ENCODE measurements around the gene SLC6A12.
"Not testable (repeated sequence)": the region's sequence is repeated elsewhere in the genome, so short reads cannot be mapped to it uniquely, and the experiment has no call there.

The SLC6A12 gene

GRCh38 chr12:214003-214741 lies at the start of gene SLC6A12:
SLC6A12 (minus strand) TSS chr12:214157; CDS start chr12:209986, 4,171 bp downstream.
- no peak for DNase-seq

DNA sequence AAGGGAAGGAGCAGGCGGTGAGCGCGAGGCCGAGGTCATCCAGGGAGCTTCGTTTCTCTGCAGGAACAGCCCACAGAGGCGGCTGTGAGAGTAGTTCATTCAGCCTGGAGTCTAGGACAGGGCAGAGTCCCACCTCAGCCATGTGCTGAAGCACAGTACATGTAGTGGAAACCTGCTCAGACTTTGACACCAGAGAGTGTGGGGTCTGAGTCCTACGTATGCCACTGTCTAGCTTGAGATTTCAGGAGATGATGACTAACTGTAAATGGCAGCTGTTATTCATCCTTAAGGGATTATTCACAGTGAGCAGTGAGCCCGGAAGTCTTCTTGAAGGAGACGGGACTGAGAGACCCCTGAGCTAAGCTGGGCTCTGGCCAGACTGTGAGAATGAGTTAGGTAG lies 49.6 kb upstream of the SLC6A12 start:
- DNase-seq: no peak

DNA sequence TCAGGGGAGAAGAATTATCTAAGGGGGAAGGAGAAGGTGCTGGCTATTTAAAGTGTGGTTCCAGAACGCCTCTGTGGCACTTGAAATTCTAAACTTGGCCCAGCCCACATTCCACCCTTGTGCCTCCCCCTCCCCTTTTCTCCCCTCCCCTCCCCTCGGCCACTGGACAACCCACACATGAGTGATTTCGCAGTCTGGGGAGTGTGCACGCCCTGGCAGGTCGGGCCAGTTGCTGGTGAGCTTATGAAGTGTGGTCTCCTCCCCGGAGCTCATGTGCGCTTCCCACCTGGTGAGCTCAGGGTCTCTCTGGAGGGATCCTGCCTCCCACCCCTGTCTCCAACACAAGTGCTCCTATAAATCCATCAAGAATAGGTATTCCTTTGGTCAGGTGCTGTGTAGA lies 48.9 kb upstream of the SLC6A12 start, which contains the start of gene SLC6A13:
SLC6A13 (minus strand) TSS at position 20 of the 400 bp plus-strand sequence. CDS start 2,784 bp downstream, outside the sequence.
- no peak for DNase-seq

DNA sequence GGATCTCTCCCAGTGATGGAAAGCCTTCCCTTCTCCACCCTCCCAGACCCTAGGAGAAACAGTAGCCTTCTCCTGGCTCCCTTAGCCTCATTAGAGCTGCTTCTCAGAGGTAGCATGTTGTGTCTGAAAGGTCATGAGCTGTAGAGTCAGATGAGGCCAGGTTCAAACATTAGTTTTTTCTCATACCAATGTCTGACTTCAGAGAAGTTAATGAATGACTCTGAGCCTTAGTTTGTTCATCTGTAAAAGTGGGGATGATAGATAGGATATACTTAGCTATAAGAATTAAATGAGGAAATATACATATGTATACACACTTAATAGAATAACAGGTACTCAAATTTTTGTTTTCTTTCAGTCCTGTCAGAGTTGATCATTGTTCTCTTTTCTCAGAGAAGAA lies 48.2 kb upstream of the SLC6A12 start:
- DNase-seq: no peak

DNA sequence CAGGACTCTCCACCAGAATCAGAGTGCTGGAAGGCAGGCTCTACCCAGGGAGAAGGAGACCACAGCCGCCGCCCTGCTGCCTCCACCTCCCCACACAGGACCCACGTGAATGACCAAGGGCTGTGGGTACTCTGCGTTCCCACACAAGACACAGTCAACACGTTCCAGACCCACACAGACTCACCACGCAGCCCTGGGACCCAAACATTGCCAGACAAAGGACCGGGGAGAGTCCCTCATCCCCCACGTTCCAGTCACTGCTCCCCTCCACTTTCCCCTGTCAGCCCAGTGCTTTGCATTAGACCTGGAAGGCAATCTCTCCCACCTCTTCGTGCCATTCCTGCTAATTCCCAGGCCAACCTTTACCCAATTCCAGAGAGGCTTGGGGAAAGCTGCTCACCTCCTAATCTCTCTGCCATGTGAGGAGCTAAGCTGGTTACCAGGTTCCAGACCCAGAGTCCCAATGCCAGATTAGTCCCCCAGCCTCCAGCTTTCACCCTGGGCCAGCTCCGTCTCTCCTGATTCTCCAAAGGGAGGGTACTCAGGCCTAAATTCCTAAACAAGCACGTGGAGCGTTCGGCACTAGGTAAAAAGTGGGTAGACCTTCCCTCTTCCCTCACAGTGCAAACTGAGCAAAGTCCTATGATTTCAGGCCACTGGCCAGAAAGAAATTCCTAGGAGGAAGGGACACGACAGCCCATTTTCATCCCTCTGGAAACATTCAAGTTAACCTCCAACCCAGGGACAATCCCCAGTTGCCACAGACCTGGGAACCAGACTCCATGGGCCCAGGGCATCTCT lies 43.8 kb upstream of the SLC6A12 start:
- DNase-seq: no peak

GRCh38 chr12:256958-257357 lies 43.0 kb upstream of the SLC6A12 start:
- no peak for DNase-seq

- DNase-seq: no peak
Measured at GRCh38 chr12:256225-256624, 42.3 kb upstream of the SLC6A12 start.

GRCh38 chr12:254912-255311 lies 41.0 kb upstream of the SLC6A12 start:
- no peak for DNase-seq

DNA sequence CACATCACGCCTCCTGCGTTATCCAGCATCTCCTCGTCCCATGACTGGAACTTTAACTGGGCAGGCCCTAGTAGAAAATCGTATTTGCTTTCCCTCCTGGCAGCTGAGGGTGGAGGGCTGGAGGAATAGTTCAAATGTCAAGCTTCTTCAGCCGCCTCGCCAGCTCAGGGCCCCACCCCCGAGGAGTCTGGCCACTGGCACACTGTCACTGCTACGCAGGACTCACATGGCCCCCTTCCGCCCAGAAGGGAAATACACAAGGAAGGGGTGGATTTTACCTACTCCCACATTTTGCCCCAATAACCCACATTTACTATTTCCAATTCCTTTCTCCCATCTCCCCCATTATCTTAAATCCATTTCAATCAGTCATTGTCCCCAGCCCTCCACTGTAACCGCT lies 40.1 kb upstream of the SLC6A12 start:
- DNase-seq: no peak

DNA sequence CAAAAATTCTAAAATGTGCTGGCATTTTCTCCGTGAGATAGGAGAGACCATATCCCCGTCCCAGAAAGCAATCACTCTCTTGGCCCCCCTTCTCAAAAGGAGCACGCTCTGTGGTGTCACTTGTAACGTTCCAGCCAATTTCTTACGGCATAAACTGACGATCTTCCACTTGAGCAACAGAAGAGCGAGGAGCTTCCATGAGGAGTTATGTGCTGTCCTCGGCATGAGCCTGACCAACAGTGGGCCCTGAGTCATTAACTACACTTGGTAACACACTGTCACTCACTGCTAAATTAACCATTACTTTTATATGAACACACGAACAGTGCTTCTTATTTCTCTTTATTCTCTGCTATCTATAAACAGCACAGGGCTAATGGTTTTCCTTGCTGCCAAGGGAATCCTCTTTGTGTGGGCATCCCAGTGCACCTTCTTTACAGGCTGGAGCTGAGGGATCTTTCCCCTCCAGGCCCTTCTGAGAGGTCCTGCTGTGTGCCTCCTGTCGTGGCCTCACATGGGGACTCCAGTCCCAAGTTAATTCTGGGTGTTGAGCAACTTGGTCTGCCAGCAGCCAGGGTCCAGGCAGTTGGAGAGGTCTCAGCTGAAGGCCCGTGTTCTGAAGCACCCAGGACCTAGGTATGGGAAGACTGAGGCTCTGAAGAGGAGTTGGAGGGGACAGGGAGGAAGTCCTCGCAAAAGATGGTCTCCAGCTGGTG lies 39.3 kb upstream of the SLC6A12 start:
- no peak for DNase-seq

- DNase-seq: no peak
Measured at GRCh38 chr12:252636-253035, 38.7 kb upstream of the SLC6A12 start.

DNA sequence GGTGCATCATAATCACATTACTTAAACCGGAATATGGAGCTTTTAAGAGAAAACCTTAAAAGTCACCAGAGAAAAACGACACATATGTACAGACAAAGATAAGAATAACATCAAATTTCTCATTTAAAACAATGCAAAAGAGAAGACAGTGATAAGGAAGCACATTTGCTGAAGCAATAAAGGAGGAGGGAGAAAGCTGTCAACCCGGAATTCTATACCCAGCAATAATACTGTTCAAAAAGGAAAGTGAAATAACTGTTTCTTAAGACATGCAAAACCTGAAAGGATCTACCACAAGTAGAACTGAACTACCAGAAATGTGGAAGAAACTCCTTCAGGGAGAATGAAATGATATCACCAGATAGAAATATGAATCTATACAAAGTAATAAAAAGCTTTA lies 33.3 kb upstream of the SLC6A12 start:
- DNase-seq: no peak

GRCh38 chr12:243381-243780 lies 29.4 kb upstream of the SLC6A12 start:
- no peak for DNase-seq

- DNase-seq: no peak
Measured at GRCh38 chr12:242496-242895, 28.5 kb upstream of the SLC6A12 start.

GRCh38 chr12:241266-241665 lies 27.3 kb upstream of the SLC6A12 start:
- DNase-seq: no peak

DNA sequence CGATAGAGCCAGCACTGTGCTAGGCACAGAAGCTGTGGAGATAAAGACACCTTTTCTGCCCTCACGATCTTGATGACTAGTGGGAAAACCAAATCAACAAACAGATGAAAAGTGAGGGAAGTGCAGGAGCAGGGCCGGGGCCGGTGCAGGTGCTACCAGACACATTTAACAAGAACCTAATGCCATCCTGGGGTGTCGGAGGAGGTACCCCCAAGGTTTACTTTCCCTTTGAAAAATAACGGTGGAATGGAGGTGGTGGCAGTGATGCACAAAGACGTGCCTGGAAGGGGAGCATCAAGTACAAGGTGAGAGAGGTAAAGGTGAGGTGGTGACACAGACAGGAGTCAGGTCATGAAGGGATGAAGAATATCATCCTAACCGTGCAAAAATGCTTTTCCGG lies 26.6 kb upstream of the SLC6A12 start:
- no peak for DNase-seq

- no peak for DNase-seq
Measured at GRCh38 chr12:238736-239398, 24.9 kb upstream of the SLC6A12 start.

DNA sequence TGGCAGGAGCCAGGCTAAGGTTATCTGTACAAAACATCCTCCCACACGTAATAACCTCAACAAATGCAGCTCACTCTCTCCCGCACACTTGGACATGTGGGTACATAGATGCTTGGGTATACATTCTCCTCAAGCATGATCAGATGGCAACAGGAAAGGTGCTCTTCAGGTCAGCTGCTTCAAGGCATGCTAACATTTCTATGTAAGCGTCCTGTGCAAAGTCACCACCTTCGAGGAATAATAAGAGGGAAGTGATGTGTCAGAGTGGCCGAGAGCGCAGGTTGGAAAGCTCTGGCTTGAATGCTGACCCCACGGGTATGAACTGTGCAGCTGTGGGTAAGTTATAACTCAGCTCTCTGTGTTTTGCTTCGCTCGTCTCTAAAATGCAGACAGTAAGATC lies 24.2 kb upstream of the SLC6A12 start:
- no peak for DNase-seq

DNA sequence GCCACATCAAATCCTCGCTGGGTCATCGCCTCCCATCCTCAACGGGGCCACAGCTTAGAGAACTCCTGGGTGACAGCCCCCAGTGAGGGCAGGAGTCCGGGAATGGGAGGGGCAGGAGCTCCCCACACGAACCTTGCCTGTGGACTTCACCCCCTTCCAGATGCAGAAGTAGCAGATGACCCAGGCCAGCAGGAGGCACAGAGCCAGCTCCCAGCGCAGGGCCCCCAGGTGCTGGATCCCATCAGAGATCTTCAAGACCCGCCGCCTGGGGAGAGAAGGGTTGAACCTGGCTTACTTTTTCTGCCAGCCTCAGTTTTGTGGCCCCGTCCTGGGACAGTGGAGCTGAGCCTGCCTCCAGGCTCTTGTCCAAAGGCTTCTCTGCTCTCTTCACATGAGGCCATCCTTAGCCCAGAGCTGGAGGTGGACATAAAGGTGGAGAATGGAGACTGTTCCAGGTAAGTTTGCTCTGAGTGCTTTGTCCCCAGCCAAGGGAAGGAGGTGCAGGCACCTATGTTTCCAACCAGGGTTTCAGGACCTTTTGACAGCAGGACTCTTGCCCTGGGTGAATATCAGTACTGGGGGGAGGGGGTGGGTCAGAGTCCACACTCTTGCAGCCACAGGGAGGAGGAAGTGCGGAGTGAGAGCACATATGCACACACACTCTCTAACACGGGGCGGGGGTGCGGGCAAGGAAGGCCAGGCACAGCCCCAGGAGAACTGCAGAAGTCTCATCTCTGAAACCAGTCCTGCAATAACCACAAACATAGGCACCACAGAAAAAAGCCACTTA lies 23.3 kb upstream of the SLC6A12 start:
- DNase-seq: no peak

DNA sequence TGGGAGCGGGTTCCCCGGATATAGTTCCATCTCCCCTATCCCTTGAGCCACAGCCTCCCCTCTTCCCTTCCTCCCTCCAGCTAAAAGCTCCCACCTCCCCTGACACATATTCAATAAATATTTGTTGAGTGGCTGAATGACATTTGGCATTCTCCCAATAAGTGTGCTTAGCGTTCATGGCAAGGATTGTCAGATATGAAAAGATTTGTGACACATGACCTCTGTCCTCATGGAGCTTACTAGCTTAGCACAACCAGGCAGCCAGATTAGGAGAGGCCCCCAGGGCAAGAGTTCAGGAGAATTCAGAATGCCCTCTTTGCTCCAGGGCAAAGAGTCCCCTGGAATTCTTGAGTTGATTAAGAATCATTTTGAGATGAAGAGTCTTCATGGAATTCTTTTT lies 22.5 kb upstream of the SLC6A12 start:
- no peak for DNase-seq

GRCh38 chr12:235967-236366 lies 22.0 kb upstream of the SLC6A12 start:
- not testable (repeated sequence) for DNase-seq

DNA sequence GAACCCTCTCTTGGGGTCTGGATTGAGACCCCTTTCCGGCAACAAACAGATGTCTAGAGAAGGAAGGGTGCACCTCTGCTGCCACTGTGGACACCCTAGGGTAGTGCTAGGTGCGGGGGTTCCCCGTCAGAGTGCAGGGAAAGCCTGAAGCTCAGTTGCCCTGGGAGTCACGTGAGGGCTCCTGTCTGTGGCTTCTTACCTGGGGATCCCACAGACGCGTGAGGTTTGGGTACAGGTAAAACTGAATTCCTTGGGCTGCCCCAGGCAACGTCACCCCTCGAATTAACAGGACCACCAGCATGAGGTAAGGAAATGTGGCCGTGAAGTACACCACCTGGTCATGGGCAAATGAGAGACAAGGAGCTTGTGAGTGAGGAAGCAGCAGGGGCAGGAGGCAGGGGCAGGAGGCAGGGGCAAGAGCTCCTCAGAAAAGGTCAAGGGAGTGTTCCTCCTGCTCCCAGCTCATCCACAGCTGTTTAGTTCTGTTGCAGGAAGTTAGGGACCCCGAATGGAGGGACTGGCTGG lies 21.0 kb upstream of the SLC6A12 start:
- DNase-seq: no peak
